ENCODE data around the gene LRMDA.

LRMDA gene

GRCh38 chr10:76021398-76021797, 590.0 kb downstream of the LRMDA start:
- no peak overlapping the region for H3K4me3 ChIP-seq (ENCODE audit: low read length)
- TF ChIP-seq ZNF274 (IDR thresholded peaks at IDR 0.05; ENCODE audit: low read depth, low read length): no peak

GRCh38 chr10:76022366-76022765, 590.9 kb downstream of the LRMDA start:
- H3K4me3 ChIP-seq (ENCODE audit: low read length): no peak overlapping the region
- no peak for TF ChIP-seq ZNF274 (IDR thresholded peaks at IDR 0.05; ENCODE audit: low read depth, low read length)

- no peak for TF ChIP-seq ZNF274 (IDR thresholded peaks at IDR 0.05; ENCODE audit: low read depth, low read length)
- H3K4me3 ChIP-seq (ENCODE audit: low read length): no peak overlapping the region
Observed at GRCh38 chr10:76023007-76023406, 591.6 kb downstream of the LRMDA start.

GRCh38 chr10:76024460-76025123, 593.2 kb downstream of the LRMDA start:
- H3K4me3 ChIP-seq (ENCODE audit: low read length): no peak overlapping the region
- TF ChIP-seq ZNF274 (IDR thresholded peaks at IDR 0.05; ENCODE audit: low read depth, low read length): no peak

- no peak for TF ChIP-seq ZNF274 (IDR thresholded peaks at IDR 0.05; ENCODE audit: low read depth, low read length)
- no peak overlapping the region for H3K4me3 ChIP-seq (ENCODE audit: low read length)
Observed at GRCh38 chr10:76025124-76025477, 593.7 kb downstream of the LRMDA start.

- no peak overlapping the region for H3K4me3 ChIP-seq (ENCODE audit: low read length)
- no peak for TF ChIP-seq ZNF274 (IDR thresholded peaks at IDR 0.05; ENCODE audit: low read depth, low read length)
Observed at GRCh38 chr10:76026176-76026771, 594.9 kb downstream of the LRMDA start.

- H3K4me3 ChIP-seq (ENCODE audit: low read length): no peak overlapping the region
- no peak for TF ChIP-seq ZNF274 (IDR thresholded peaks at IDR 0.05; ENCODE audit: low read depth, low read length)
Observed at GRCh38 chr10:76026905-76027304, 595.5 kb downstream of the LRMDA start.

GRCh38 chr10:76029782-76030181, 598.4 kb downstream of the LRMDA start:
- H3K4me3 ChIP-seq (ENCODE audit: low read length): no peak overlapping the region
- TF ChIP-seq ZNF274 (IDR thresholded peaks at IDR 0.05; ENCODE audit: low read depth, low read length): no peak

GRCh38 chr10:76031099-76031498, 599.7 kb downstream of the LRMDA start:
- TF ChIP-seq ZNF274 (IDR thresholded peaks at IDR 0.05; ENCODE audit: low read depth, low read length): no peak

GRCh38 chr10:76031769-76032699, 600.6 kb downstream of the LRMDA start:
- TF ChIP-seq ZNF274 (IDR thresholded peaks at IDR 0.05; ENCODE audit: low read depth, low read length): no peak
- H3K4me3 ChIP-seq (ENCODE audit: low read length): no peak overlapping the region

More at GRCh38 chr10:76031099-76031498, 599.7 kb downstream of the LRMDA start:
- no peak overlapping the region for H3K4me3 ChIP-seq (ENCODE audit: low read length)

- no peak for TF ChIP-seq ZNF274 (IDR thresholded peaks at IDR 0.05; ENCODE audit: low read depth, low read length)
- no peak overlapping the region for H3K4me3 ChIP-seq (ENCODE audit: low read length)
Observed at GRCh38 chr10:76032700-76033039, 601.2 kb downstream of the LRMDA start.

GRCh38 chr10:76033457-76034196, 602.2 kb downstream of the LRMDA start:
- no peak for TF ChIP-seq ZNF274 (IDR thresholded peaks at IDR 0.05; ENCODE audit: low read depth, low read length)
- H3K4me3 ChIP-seq (ENCODE audit: low read length): no peak overlapping the region

GRCh38 chr10:76034353-76035205, 603.2 kb downstream of the LRMDA start:
- H3K4me3 ChIP-seq (ENCODE audit: low read length): no peak overlapping the region
- TF ChIP-seq ZNF274 (IDR thresholded peaks at IDR 0.05; ENCODE audit: low read depth, low read length): no peak

Data from GM08714 (cell line).